ENCODE results near the gene IFNLR1.
A peak's percentile ranks its signal among the peaks of the same experiment; 100 is the strongest.

Gene IFNLR1

DNA sequence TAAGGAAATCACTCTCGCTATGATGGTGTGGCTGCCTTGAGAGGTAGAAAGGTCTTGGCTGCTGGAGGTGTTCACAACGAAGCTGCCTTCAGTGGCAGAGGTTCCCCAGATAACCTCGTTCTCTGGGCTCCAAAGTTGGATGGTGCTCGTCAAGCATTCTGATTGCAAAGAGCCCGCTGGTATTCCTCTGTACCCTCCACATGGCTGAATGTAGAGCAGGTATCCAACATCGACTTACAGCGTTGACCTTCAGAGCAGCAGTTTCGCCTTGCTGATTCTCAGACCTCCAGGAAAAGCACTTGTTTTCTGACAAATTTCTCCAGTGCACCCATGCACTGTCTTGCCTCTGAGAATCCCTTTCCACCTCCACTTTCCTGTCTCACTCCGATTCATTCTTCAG is 39.9 kb downstream of the IFNLR1 start:
- no peak for DNase-seq

DNA sequence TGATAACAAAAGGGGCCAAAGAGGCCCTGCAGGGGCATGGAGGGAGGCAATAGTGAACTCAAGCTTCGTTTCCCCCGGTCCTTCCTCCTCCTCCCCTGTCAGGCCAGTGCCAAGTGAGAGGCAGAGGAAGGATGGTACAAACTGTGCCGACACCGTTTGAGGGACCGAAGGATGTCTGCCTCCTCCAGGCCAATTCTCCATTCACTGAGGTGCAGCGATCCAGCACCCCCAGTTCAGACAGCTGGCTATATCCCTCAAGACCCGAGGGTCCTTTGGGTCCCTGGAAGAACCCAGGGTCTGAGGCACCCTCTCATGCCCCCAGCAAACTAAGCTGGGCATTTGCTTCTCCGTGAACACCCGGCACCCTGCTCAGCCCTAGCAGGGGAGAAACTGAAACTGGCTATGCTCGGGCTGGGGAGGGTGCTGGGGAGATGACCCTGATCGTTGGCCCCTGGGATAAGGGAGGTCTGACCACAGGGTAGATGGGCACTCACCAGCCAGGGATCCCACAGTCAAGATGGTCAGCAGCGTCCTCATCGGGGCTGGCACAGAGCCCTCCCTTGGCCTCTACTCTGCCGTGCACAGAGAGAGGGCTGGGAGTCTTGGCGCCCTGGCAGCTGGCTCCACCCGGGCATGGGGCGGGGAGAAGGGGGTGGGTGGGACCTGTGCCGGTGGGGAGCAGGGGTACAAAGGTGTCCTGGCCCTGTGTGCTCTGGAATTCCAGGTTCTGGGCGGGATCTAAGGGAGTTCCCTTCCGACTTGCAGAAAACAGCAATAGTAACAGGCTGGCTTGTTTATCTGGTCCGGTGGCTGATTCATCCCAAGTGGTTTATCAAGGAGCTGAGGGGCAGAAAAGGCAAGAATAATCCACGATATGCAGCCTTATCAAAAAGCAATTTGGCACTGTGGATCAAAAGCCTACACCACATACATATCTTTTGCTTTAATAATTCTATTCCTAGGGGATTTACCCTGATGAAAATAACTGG is 44.2 kb downstream of the IFNLR1 start, which contains the start of gene IL22RA1:
IL22RA1 (minus strand) TSS at position 595 of the 989 bp plus-strand sequence; CDS start at position 537, 58 bp downstream.
- no peak for DNase-seq

DNA sequence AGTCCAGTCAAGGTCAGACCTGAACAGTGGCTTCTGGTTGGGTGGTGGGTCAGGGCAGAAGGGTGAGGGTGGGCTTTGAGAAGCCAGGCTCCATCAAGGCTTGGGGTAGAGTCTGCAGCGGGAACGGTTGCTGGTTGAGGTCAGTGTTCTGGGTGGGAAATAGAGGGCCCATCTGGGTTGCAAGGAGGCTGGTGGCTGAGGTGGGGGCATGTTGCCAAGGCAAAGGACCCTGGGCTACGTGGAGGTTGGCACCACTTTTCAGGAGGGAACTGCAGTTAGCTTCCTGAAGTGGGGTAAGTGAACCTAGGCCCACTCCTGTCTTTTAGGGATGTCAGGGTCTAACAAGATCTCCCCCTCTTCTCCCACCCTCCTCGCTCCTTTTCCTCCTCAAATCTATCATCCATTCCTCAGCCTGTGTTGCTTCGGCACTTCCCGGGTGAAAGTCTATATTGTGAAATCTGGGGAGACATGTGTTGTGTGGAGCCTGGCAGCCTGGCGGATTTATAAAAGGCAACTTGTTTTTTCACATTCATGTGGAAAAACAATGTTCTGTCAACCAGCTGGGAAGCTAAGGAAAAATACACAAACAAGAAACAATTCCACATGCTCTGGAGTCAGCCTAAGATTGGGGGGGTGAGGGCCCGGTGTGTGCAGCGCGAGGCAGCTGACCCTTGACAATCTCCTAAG is 45.6 kb downstream of the IFNLR1 start:
- no peak for DNase-seq

DNA sequence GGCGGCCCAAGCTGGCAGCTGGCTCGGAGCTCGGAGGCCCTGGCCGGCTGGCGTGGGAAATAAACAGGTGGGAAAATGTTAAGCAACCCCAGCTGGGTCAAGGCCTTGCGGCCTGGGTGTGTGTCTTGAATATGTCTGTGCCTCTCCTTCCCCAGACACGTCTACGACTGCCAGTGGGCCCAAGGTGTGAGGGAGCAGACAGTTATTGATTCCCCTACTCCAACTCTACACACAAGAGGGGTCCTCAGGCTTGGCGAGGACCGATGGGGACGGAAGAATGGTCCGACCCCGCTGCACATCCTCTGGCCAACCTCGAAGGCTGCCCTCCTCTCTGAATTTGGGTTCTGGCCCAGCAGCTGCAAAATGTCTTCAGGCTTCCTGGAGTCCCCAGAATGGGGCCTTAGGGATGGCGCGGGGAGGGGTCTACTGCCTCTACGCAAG is 46.3 kb downstream of the IFNLR1 start:
- DNase-seq = no peak

DNA sequence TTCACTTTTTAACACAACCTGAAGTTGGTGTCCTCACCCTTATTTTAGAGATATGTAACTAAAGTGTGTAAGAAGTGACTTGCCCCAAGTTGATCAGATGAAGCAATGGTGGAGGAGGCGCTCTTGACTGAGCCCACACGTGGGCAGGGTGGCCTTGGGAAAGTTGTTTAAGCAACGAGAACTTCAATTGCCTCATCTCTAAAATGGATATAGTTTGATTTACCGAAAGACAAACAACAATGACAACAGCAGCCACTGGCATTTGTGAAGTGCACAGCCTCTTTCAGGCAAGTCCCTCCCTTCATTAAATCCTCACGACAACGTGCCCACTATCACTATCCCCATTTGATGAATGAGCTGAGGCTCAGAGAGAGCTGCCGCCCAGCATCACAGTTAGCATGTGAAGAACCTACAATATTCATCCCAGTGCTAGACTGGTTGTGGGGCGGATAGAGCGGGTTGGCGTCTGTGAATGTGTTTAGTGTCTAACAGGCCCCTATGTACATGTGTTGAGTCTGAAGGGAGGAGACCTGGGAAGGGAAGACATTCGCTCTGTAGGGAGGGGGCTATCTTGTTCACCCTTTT is 47.2 kb downstream of the IFNLR1 start:
- peak; percentile 20 to 66 (median 59) for DNase-seq

DNA sequence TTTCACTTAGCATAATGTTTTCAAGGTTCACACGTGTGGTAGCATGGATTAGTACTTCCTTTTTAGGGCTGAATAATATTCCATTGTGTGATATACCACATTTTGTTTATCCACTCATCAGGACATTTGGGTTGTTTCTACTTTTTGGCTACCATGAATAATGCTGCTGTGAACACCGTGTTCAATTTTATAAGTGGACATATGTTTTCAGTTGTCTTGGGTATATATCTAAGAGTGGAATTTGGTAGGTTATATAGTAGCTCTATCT is 47.9 kb downstream of the IFNLR1 start:
- DNase-seq = no peak

DNA sequence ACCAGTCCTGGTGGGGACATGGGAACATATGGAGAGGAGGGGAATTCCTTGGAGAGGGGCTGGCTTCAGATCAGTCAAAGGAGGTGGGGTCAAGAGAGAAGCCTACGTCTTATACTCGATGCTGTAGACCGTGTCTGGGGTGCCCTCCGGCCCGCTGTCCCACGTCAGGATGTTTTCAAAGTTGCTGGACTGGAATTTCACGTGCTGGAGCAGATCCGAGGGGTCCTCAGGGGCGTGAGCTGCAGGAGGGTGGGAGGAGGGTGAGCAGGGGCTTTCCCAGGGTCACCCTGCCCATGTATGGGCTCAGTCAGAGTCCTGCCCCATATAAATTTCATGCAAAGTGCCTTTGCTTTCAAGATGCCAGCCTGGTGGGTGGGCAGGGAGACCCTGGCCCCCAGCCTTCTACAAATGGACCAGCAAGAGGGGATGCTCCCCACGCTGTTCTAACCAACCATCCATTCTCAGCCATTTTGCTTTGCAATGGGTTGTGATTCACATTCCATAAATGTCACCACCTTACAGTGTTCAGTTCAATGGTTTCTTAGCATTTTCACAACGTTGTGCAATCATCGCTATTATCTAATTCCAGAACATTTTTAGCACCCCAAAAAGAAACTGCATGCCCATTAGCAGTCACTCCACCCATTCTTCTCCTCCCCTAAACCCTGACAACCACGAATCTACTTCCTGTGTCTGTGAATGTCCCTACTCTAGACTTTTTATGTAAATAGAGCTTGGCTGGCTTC is 48.4 kb downstream of the IFNLR1 start:
- peak in 2 of 4 experiments; percentile 26 to 35 for DNase-seq

DNA sequence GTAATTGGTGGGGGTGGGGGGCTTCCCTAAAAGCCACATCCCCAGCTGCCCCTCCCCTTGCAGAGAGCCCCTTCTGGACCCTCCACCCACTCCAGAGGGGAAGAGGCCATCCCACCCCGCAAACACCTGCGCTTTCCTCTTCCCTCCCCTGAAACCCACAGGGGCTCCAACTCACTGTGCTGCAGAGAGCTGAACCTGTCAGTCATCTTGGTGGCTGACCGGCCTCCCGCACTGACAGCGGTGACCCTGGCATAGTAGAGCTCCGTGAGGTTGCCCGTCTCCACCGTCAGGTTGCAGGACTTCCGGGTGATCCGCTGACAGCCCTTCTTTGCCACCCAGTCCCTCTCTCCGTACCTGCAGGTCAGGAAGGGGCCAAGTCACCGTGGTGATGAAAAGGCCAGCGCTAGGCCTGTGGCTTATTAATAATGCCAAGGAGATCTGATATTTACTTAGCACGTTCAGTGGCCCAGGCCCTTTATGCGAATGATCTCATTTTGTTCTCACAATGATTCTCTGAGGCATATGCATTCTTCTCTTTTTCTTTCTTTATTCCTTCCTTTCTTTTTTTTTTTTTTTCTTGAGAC is 50.0 kb downstream of the IFNLR1 start:
- no peak for DNase-seq

DNA sequence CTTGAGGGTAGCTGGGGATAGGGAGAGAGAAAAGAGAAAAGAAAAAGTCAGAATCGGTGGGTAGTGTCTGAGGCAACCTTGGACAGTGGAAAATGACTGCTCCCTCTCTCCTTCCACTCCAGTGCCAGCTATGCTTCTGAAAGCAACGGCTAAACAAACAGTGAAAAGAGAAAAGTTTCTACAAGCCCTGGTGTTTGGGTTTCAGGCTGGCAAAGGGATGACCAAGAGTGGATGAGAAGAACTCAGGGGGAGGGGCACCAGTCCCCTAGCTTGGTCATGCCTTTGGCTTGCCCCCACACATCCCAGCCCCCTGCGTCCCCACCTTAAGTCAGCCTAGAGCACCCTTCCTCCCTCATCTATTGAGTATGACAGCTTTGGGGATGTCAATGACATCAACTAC is 52.7 kb downstream of the IFNLR1 start:
- DNase-seq = no peak

DNA sequence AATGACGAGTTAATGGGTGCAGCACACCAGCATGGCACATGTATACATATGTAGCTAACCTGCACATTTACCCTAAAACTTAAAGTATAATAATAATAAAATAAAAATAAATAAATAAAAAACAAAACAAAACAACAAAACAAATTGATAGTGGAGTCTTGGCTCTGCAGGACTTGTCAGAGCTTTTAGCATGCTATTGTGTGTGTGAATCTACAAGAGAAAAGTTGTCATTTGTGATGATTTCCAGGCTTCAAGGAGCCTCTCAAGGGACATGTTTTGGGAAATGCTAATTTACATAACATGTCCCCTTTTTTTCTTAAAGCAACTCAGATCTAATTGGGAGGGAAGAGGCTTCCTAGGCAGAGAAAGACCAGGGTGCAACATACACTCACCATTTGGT is 53.3 kb downstream of the IFNLR1 start:
- DNase-seq = no peak

DNA sequence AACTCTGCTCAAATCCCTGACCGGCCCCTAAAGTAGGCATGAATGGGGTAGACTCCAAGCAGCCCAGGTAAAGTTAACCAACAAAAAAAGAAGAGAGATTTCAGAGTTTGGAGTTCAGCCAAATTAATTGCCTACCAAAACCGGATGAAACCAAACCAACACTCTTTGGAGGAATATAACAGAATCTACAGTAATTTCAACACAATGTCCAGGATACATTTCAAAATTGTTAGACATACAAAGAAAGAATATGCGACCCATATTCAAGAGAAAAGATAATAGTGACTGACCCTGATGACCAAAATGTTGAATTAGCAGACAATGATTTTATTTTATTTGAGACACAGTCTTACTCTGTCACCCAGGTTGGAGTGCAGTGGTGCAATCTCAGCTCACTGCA is 56.7 kb downstream of the IFNLR1 start:
- no peak for DNase-seq

DNA sequence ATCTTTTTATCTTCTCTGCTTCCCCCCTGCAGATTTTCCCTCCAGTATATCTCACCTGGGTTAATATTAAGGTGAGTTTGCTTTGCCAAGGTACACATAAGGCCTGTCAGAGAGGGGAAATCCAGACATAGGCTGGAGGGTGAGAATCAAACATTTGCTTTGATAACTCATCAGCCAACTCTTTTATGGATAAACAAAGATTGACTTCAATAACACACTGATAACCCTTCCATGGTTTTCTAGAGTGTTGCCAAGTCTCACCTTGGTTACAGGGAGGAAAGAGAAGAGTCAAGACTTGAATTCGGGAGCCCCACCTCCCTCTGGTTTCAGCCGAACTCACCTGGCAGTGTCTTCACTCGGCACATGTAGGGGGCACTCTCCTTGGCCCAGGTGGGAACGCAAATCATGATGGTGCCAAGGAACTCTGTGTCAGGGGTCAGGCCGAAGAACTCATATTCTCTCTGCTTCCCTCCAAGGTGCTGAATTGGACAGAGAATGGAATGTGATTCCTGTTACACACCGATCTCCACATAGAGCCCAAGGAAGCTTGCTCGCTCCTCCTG is 59.2 kb downstream of the IFNLR1 start:
- DNase-seq = no peak

DNA sequence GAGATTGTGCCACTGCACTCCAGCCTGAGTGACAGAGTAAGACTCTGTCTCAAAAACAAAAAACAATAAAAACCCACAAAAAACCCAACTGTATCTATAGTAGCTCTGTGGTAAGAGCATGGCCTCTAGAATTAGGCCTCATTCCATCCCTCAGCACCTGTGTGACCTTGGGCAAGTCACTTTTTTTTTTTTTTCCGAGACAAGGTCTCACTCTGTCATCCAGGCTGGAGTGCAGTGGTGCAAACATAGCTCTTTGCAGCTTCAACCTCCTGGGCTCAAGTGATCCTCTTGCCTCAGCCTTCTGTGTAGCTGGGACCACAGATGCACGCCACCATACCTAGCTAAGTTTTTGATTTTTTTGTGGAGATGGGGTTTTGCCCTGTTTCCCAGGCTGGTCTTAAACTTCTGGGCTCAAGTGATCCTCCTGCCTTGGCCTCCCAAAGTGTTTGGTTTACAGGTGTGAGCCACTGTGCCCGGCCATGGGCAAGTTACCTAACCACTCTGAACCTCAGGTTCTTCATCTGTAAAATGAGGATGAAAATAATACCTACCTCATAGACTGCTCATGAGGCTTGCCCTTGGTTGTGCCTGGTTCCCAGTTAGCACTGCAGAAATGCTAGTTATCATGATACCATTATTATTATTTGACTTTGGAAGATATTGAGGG is 59.8 kb downstream of the IFNLR1 start:
- no peak for DNase-seq

DNA sequence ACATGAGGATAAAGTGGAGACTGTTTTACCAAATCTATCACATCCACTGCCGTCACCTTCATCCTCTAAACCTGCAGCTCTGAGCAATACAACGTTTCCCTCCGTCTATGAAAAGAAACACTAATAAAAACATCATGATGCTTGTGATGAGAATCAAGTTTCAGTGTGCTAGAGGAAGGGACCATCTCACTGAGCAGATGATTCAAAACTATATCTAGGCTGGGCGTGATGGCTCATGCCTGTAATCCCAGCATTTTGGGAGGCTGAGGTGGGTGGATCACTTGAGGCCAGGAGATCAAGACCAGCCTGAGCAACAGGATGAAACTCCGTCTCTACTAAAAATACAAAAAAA is 60.4 kb downstream of the IFNLR1 start:
- DNase-seq = no peak

DNA sequence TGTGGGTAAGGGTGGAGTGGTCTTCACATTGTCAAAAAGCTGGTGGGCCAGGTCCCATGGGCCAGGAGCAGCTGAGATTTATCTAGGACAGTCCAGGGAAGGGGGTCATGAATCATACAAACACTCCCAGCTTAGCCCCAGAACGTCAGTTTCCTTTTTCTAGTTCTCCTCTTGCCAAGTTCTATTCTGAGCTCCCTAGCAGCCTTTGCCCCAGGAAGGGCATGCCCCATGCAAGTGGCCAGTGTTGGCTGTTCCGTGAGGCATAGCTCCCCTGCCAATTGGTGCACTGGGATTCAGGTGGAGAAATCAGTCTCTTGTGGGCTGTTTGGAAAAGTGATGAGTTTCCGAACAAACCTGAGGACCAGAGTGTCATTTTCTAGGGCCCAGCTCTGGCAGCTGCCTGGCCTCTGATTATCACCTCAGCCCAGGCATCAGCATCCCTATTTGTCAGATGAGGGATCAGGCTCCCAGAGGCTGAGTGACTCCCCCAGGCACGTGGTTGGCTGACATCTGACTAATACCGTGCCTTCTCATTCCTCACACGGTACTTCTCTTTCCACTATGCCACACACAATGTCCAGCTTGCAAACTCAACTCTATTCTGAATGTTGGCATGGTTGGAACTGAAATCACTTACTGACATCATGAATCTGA is 60.9 kb downstream of the IFNLR1 start:
- peak; percentile 75 to 86 (median 86) for DNase-seq

DNA sequence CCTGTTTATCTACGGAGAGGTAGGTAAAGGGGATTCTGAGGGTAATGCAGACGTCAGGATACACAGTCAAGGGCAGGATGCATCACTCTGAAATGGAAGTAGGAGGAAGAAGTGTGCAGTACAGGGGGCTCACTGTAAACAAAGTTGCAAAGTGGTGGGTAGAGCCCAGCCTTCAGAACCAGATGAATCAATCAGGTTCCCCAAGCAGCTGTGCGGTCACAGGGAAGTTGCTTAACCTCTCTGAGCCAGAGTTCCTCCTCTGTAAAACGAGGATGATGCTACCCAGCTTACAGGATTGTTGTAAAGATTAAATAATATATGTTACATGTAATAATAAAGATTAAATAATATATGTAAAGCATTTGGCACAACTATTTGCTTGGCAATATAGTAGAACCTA is 61.6 kb downstream of the IFNLR1 start:
- peak; percentile 64 to 79 (median 76) for DNase-seq

DNA sequence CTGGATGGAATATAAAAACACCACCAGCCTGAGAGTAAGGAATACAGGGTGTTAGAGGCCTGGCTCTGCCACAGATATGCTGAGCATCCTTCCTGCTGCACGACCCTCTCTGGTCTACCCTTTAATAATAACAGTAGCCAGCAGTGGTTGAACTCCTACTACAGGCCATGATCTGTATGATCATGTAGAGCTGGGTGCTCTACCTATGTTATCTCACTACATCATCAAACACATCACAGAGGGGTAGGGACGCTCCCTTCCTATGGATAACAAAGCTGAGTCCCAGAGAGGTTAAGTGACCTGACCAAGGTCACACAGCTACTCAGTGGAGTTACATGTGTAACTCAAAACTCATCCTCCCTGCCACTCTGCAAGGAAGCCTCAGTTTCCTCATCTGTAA is 62.1 kb downstream of the IFNLR1 start:
- no peak for DNase-seq

DNA sequence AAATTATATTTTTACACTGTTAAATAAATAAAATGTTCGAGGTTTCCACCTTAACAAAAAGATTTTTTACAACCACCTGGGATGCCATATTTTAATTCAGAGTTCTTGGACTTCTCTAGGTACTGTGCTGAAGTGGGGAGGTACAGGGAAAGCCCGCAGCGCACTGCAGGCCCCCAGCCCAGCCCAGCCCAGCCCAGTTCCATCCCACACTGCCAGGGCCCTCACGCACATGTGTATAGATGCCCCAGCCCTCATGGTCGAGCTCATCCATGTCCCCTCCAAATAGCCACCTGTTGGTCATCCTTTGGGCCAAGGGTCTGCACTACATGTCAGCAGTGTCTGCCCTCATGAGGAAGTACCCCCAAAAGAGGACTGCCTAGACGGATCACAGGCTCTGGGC is 63.5 kb downstream of the IFNLR1 start:
- DNase-seq = no peak

DNA sequence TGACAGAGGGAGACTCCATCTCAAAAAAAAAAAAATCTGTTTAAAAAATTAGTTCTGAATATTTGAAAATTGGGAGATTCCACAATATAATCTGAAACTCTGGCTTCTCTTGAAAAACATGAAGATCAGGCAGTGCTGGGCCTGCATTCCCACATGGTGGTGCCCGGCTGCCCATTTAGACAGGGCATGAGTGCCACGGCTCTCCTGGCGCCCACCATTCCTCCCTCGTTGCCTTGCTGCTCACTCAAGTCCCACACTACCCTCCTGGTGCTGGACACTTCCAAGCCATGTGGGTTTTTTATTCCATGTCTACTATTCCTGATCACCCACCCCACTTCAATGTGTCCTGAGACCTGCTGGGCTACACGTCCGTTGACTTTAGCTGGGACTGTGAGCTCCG is 64.3 kb downstream of the IFNLR1 start:
- DNase-seq = no peak

DNA sequence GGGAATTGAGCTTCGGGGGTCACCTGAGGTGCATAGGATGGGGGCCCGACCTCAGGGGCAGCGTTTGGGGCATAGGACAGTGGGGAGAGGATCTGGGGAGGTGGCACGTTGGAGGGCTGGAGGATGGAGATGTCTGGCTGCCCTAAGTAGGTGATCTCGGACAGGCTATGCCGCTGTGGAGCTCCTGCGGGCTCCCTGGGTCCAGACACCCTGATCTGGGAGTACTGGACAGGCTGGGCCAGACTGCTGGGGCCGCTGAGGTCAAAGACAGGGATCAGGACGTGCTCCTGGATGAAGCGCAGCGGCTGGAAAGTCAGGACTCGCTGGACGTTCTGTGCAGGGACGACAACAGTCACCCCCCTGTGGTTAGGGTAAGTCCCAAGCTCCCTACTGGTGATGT is 65.7 kb downstream of the IFNLR1 start:
- DNase-seq = no peak

DNA sequence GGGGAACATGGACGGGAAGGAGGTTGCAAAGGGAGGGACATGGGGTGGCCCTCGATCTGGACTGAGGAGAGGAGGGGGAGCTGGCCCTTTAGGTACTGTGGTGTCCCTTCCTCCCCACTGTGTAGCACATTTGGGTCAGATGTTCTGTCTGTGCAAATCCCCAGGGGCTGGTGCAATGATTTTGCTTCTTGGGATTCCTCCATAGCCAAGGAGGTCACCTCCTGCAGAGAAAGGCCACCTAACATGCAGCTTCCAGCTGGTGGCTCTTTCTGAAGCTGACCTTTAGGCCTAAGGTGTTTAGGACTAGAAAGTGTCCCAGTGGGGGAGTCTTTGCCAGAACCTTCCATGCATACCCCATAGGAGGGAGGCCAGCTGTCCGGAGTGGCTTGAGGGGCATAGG is 66.1 kb downstream of the IFNLR1 start:
- no peak for DNase-seq
